Suprapubic skin (tissue), 4 donors: ENCODE results near the gene CHMP2A. TPM values are rescaled to one million over a fixed set of nuclear protein-coding genes. Genes with fewer than 3 reads are reported as not detected.

Experiments used
- DNase-seq, 2 donors: peaks; one replicate each; pipeline ENCODE4 v3.0.0-alpha.2; 2019; ENCODE audit warnings: low spot score in 2 of 2
- H3K27ac ChIP-seq: fragments of 200-600 bp; sonication (generic); one replicate; pipeline ENCODE4 v1.5.1; 2019
- H3K27me3 ChIP-seq: fragments of 200-600 bp; sonication (generic); one replicate; pipeline ENCODE4 v1.5.1; 2019
- H3K36me3 ChIP-seq: fragments of 200-600 bp; sonication (generic); one replicate; pipeline ENCODE4 v1.5.1; 2019
- H3K4me1 ChIP-seq: fragments of 200-600 bp; sonication (generic); one replicate; pipeline ENCODE4 v1.5.1; 2019
- H3K4me3 ChIP-seq: fragments of 200-600 bp; sonication (generic); one replicate; pipeline ENCODE4 v1.5.1; 2019; ENCODE audit warnings: mild to moderate bottlenecking
- H3K9me3 ChIP-seq: fragments of 200-600 bp; sonication (generic); one replicate; pipeline ENCODE4 v1.5.1; 2019
- CTCF ChIP-seq, 2 donors: fragments of 200-600 bp in 1 of 2; fragments of 450-650 bp in 1 of 2; sonication (generic) in 1 of 2; IDR thresholded peaks; one replicate each; pipeline ENCODE4 v1.5.1; 2016 to 2019; ENCODE audit warnings: antibody characterized with exemption in 2 of 2, mild to moderate bottlenecking in 1 of 2, moderate library complexity in 1 of 2
- EP300 ChIP-seq: sonication (generic); formaldehyde crosslinking; IDR thresholded peaks from one replicate; pipeline ENCODE4 v1.6.1; 2017; ENCODE audit warnings: antibody characterized with exemption
- POLR2A ChIP-seq, 2 donors: fragments of 450-650 bp; IDR thresholded peaks; one replicate each; pipeline ENCODE4 v1.6.1; 2017; ENCODE audit warnings: antibody characterized with exemption in 2 of 2, mild to moderate bottlenecking in 2 of 2, moderate library complexity in 2 of 2
- POLR2AphosphoS5 ChIP-seq, 3 donors: sonication (generic); formaldehyde crosslinking; IDR thresholded peaks; one replicate each; pipeline ENCODE4 v1.6.1; 2017; ENCODE audit warnings: antibody characterized with exemption in 3 of 3
- WGBS: methylation state at CpG from one replicate; pipeline ENCODE4 v1.1.5; 2018; 5-methylcytosine and 5-hydroxymethylcytosine counted together
- total RNA-seq, 4 donors: library from RNA; depleted of rRNA; stranded (reverse); fragments of >200 nt; gene quantifications; one replicate each; pipeline ENCODE4 v1.1.0, GENCODE V29; 2016

CHMP2A gene
- total RNA-seq, 4 donors from 2014 or later = 96.1 to 120 (median 103) TPM

GRCh38 chr19:58555920-58556621, 1.2 kb upstream of the CHMP2A start:
- 79% methylated on average over 13 of the region's 16 CpGs for WGBS
- Histone ChIP-seq H3K27ac (no peak overlapping the region), H3K4me3 (peak overlapping the region; percentile 71), H3K27me3 (no peaks in the 10 kb centered on the region), H3K36me3 (peaks cover 32% of the 10 kb centered on the region), H3K9me3 (no peaks in the 10 kb centered on the region), H3K4me1 (peaks cover 60% of the 10 kb centered on the region)
- TF ChIP-seq POLR2AphosphoS5 (IDR thresholded peaks at IDR 0.05) (no peak), POLR2A (IDR thresholded peaks at IDR 0.05) (no peak), EP300 (no peak), CTCF (IDR thresholded peaks at IDR 0.05) (no peak)
- peak in 1 of 2 donors; percentile 70 for DNase-seq

GRCh38 chr19:58555369-58555885, 522 bp upstream of the CHMP2A start:
- peak in 1 of 2 donors; percentile 67 for DNase-seq
- H3K4me1 ChIP-seq = peaks cover 57% of the 10 kb centered on the region
- peak overlapping the region; percentile 94 for H3K27ac ChIP-seq
- no peaks in the 10 kb centered on the region for H3K27me3 ChIP-seq
- H3K4me3 ChIP-seq = peak overlapping the region; percentile 71
- H3K9me3 ChIP-seq = no peaks in the 10 kb centered on the region
- peaks cover 38% of the 10 kb centered on the region for H3K36me3 ChIP-seq
- TF ChIP-seq POLR2A (IDR thresholded peaks at IDR 0.05) = no peak
- 80% methylated on average over 2 of the region's 4 CpGs for WGBS

- H3K27ac ChIP-seq = peak overlapping the region; percentile 94
- no peaks in the 10 kb centered on the region for H3K27me3 ChIP-seq
- peaks cover 43% of the 10 kb centered on the region for H3K4me1 ChIP-seq
- no peak for TF ChIP-seq POLR2A (IDR thresholded peaks at IDR 0.05)
- 41% methylated on average over 18 of the region's 18 CpGs for WGBS
- peaks cover 53% of the 10 kb centered on the region for H3K36me3 ChIP-seq
- H3K9me3 ChIP-seq = no peaks in the 10 kb centered on the region
- DNase-seq = peak in 1 of 2 donors; percentile 79
- H3K4me3 ChIP-seq = peak overlapping the region; percentile 71
Measured at GRCh38 chr19:58553799-58554493, 959 bp downstream of the CHMP2A start.

GRCh38 chr19:58552655-58553054, 2.2 kb downstream of the CHMP2A start:
- WGBS = 85% methylated on average over 2 of the region's 2 CpGs
- no peak overlapping the region for H3K27ac ChIP-seq
- peaks cover 41% of the 10 kb centered on the region for H3K4me1 ChIP-seq
- no peak for TF ChIP-seq POLR2AphosphoS5 (IDR thresholded peaks at IDR 0.05)
- TF ChIP-seq CTCF (IDR thresholded peaks at IDR 0.05) = no peak
- no peak for TF ChIP-seq POLR2A (IDR thresholded peaks at IDR 0.05)
- no peak for TF ChIP-seq EP300
- H3K9me3 ChIP-seq = no peaks in the 10 kb centered on the region
- H3K36me3 ChIP-seq = peaks cover 66% of the 10 kb centered on the region
- H3K4me3 ChIP-seq = no peak overlapping the region
- no peaks in the 10 kb centered on the region for H3K27me3 ChIP-seq
- no peak for DNase-seq

GRCh38 chr19:58551577-58552471, 3.1 kb downstream of the CHMP2A start:
- peak in 1 of 2 donors; percentile 49 for DNase-seq

GRCh38 chr19:58551123-58551497, 3.8 kb downstream of the CHMP2A start:
- peaks cover 41% of the 10 kb centered on the region for H3K4me1 ChIP-seq
- no peaks in the 10 kb centered on the region for H3K9me3 ChIP-seq
- peaks cover 64% of the 10 kb centered on the region for H3K36me3 ChIP-seq
- no peaks in the 10 kb centered on the region for H3K27me3 ChIP-seq
- no peak overlapping the region for H3K27ac ChIP-seq
- 50% methylated on average over 1 of the region's 1 CpG for WGBS
- peak in 1 of 2 donors; percentile 43 for DNase-seq
- H3K4me3 ChIP-seq = no peak overlapping the region
- TF ChIP-seq POLR2AphosphoS5 (IDR thresholded peaks at IDR 0.05) (no peak), POLR2A (IDR thresholded peaks at IDR 0.05) (no peak), CTCF (IDR thresholded peaks at IDR 0.05) (no peak)

More at GRCh38 chr19:58551577-58552471, 3.1 kb downstream of the CHMP2A start:
- peaks cover 41% of the 10 kb centered on the region for H3K4me1 ChIP-seq
- H3K9me3 ChIP-seq = no peaks in the 10 kb centered on the region
- no peak overlapping the region for H3K4me3 ChIP-seq
- 93% methylated on average over 17 of the region's 18 CpGs for WGBS
- no peaks in the 10 kb centered on the region for H3K27me3 ChIP-seq
- H3K36me3 ChIP-seq = peaks cover 71% of the 10 kb centered on the region
- H3K27ac ChIP-seq = no peak overlapping the region
- no peak for TF ChIP-seq EP300
